ENCODE results near the gene DNAAF1.

DNA sequence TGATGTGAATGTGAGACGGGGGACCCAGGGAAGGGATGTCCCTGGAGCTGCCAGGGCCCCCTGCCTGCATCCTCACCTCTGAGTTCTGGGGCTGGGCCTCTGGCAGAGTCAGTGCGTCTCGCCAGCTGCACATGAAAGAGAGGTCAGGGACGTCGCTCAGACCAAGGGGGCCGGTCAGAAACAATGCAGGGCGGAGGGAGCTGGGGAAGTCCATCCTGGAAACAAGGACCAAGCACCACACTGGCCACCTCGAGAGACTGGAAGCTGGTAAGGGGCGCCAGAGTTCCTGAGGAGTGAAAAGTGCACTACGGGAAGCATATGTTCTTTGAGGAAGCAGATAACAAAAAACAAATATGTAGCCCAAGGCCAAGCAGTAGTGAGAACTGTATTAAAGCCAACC, 39.7 kb downstream of the DNAAF1 start:
- TF ChIP-seq CTCF (IDR thresholded peaks at IDR 0.05; ENCODE audit: low read depth, low read length) (no peak), EZH2phosphoT487 (IDR thresholded peaks at IDR 0.05; ENCODE audit: low read depth) (no peak)

Data from OCI-LY3 (cell line).